Cardiac muscle cell (in vitro differentiated cells and primary cell): ENCODE data around the gene VTI1A. TPM values are rescaled to one million over a fixed set of nuclear protein-coding genes. Genes with fewer than 3 reads are reported as not detected.
A peak's percentile ranks its signal among the peaks of the same experiment; 100 is the strongest.

Experiments used
- DNase-seq, 2 donors: peaks; one replicate each; pipeline versions ENCODE4 v3.0.0 to v3.0.0-alpha.2; 2010 to 2017; ENCODE audit warnings: low read depth in 1 of 2, low spot score in 1 of 2
- H3K27ac ChIP-seq: fragments of 200-600 bp; sonication (generic); 2 replicates; pipeline ENCODE4 v1.5.1; 2016
- H3K27me3 ChIP-seq: fragments of 200-600 bp; sonication (generic); 2 replicates; pipeline ENCODE4 v1.6.0; 2016; ENCODE audit warnings: control low read depth
- H3K36me3 ChIP-seq: fragments of 200-600 bp; sonication (generic); 2 replicates; pipeline ENCODE4 v1.5.1; 2016; ENCODE audit warnings: control low read depth
- H3K4me1 ChIP-seq: fragments of 200-600 bp; sonication (generic); 2 replicates; pipeline ENCODE4 v1.8.1; 2017; ENCODE audit warnings: low read depth, mild to moderate bottlenecking, mixed run types
- H3K4me3 ChIP-seq: fragments of 200-600 bp; sonication (generic); 2 replicates; pipeline ENCODE4 v1.5.1; 2016; ENCODE audit warnings: mild to moderate bottlenecking
- H3K9me3 ChIP-seq: fragments of 200-600 bp; sonication (generic); 2 replicates; pipeline ENCODE4 v1.5.1; 2017; ENCODE audit warnings: low read depth, mild to moderate bottlenecking, control low read depth
- polyA plus RNA-seq: library from polyadenylated mRNA; unstranded; fragments of >200 nt; fragmentation: Nextera tagmentation; extraction: Ambion mirVana; gene quantifications from 2 replicates; pipeline ENCODE4 v1.2.1, GENCODE V29; 2016
- total RNA-seq: library from RNA; depleted of rRNA; stranded (reverse); fragments of >200 nt; gene quantifications from 2 replicates; pipeline ENCODE4 v1.2.3, GENCODE V29; 2016
- TF ChIP-seq, protein P1 (sequence below): IDR thresholded peaks from 2 replicates; pipeline ENCODE4 v1.5.1; 2012; ENCODE audit warnings: low read depth, mild to moderate bottlenecking, low read length

The VTI1A gene
- total and polyA plus RNA-seq, 2 experiments from 2014 or later: 19.3 to 33.1 TPM

GRCh38 chr10:112848228-112848627 lies 401.2 kb downstream of the VTI1A start:
- Histone ChIP-seq H3K9me3 (no peaks in the 10 kb centered on the region), H3K4me3 (no peak overlapping the region), H3K36me3 (no peaks in the 10 kb centered on the region), H3K27ac (no peak overlapping the region), H3K27me3 (no peaks in the 10 kb centered on the region), H3K4me1 (peaks cover 9% of the 10 kb centered on the region)
- TF ChIP-seq, protein P1, sequence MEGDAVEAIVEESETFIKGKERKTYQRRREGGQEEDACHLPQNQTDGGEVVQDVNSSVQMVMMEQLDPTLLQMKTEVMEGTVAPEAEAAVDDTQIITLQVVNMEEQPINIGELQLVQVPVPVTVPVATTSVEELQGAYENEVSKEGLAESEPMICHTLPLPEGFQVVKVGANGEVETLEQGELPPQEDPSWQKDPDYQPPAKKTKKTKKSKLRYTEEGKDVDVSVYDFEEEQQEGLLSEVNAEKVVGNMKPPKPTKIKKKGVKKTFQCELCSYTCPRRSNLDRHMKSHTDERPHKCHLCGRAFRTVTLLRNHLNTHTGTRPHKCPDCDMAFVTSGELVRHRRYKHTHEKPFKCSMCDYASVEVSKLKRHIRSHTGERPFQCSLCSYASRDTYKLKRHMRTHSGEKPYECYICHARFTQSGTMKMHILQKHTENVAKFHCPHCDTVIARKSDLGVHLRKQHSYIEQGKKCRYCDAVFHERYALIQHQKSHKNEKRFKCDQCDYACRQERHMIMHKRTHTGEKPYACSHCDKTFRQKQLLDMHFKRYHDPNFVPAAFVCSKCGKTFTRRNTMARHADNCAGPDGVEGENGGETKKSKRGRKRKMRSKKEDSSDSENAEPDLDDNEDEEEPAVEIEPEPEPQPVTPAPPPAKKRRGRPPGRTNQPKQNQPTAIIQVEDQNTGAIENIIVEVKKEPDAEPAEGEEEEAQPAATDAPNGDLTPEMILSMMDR: no peak
- no peak for DNase-seq

- Histone ChIP-seq H3K36me3 (no peaks in the 10 kb centered on the region), H3K27me3 (no peaks in the 10 kb centered on the region), H3K9me3 (no peaks in the 10 kb centered on the region), H3K4me1 (peaks cover 2% of the 10 kb centered on the region), H3K27ac (no peak overlapping the region), H3K4me3 (no peak overlapping the region)
- TF ChIP-seq, protein P1: no peak
- no peak for DNase-seq
These were observed 401.9 kb downstream of the VTI1A start for GRCh38 chr10:112848868-112849430.

GRCh38 chr10:112849546-112849945 lies 402.5 kb downstream of the VTI1A start:
- Histone ChIP-seq H3K27ac (no peak overlapping the region), H3K4me3 (no peak overlapping the region), H3K9me3 (no peaks in the 10 kb centered on the region), H3K27me3 (no peaks in the 10 kb centered on the region), H3K36me3 (no peaks in the 10 kb centered on the region), H3K4me1 (no peaks in the 10 kb centered on the region)
- no peak for DNase-seq
- TF ChIP-seq, protein P1: no peak

- TF ChIP-seq, protein P1: no peak
These were observed 404.2 kb downstream of the VTI1A start for GRCh38 chr10:112851181-112851580.

DNA sequence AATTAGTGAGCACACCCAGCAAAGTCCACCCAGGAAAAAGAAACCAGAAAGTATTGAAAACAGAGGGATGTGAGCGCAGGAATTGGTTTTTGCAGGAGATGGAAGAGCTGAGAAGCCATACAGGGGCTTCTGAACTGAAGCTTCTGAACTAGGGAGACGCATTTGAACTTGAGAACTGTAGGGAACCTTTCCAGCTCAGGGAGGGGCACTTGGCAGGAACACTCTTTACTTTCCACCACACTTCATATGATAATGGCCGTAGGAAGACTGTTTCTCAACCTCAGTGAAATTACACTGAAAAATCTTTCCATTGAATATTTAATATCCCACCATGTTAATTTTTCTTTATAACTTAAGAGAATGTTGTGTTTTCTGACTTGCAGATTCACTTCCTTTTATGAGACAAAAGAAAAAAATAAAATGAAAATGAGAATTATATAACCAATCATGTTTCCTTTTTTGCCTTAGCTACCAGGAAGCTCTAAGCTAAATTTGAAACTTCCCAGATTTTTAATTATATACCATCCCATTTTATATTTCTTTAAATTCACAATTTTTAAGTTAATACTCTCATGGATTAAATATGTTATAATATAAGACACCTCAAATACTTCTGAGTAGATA lies 404.7 kb downstream of the VTI1A start:
- no peak overlapping the region for H3K27ac ChIP-seq
- no peaks in the 10 kb centered on the region for H3K4me1 ChIP-seq
- peak in 1 of 2 donors; percentile 21 for DNase-seq
- no peaks in the 10 kb centered on the region for H3K9me3 ChIP-seq
- H3K4me3 ChIP-seq: no peak overlapping the region
- TF ChIP-seq, protein P1: no peak
- H3K27me3 ChIP-seq: no peaks in the 10 kb centered on the region
- no peaks in the 10 kb centered on the region for H3K36me3 ChIP-seq

More at GRCh38 chr10:112851181-112851580, 404.2 kb downstream of the VTI1A start:
- Histone ChIP-seq H3K36me3 (no peaks in the 10 kb centered on the region), H3K4me3 (no peak overlapping the region), H3K27me3 (no peaks in the 10 kb centered on the region), H3K9me3 (no peaks in the 10 kb centered on the region), H3K27ac (no peak overlapping the region), H3K4me1 (no peaks in the 10 kb centered on the region)
- no peak for DNase-seq
